SU-DHL-6 (cell line): ENCODE data around the gene TYMS.

Experiments
- CTCF ChIP-seq: fragments of 200-600 bp; sonication (generic); IDR thresholded peaks from one replicate; pipeline ENCODE4 v1.5.1; 2017; ENCODE audit warnings: antibody characterized with exemption, mild to moderate bottlenecking, low read length, moderate library complexity; ENCODE audit not compliant: insufficient read depth, poor library complexity, severe bottlenecking
- EZH2phosphoT487 ChIP-seq: fragments of 200-600 bp; sonication (generic), shearing (Covaris generic); conservative IDR thresholded peaks from 2 replicates; pipeline ENCODE4 v1.6.1; 2018; ENCODE audit warnings: mild to moderate bottlenecking, antibody characterized with exemption, low read length, moderate library complexity, mixed read lengths

GRCh38 chr18:680392-680791, 22.9 kb downstream of the TYMS start:
- TF ChIP-seq CTCF (no peak), EZH2phosphoT487 (no peak)
